Epidermal melanocyte (primary cell): Measurements from ENCODE around the gene LTBP4.

Source experiments
- DNase-seq: peaks from one replicate; pipeline ENCODE4 v3.0.0; 2011; ENCODE audit warnings: low spot score; ENCODE audit not compliant: insufficient read length

Gene LTBP4

DNA sequence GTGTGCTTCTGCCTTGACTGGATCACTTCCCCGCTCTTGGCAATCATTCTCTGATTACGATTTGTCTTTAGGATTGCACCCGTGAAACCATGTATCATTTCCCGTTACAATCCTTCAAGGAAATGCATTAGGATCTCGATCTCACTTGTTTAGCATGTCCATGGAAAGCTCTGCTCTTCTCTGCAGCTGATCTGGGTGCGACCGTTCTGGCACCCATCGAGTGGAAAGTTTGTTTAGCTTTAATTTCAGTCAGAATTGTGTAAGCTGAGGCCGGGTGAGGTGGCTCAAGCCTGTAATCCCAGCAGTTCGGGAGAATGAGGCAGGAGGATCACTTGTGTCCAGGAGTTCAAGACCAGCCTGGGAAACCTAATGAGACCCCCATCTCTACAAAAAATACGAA is 58.4 kb downstream of the LTBP4 start:
- no peak for DNase-seq

DNA sequence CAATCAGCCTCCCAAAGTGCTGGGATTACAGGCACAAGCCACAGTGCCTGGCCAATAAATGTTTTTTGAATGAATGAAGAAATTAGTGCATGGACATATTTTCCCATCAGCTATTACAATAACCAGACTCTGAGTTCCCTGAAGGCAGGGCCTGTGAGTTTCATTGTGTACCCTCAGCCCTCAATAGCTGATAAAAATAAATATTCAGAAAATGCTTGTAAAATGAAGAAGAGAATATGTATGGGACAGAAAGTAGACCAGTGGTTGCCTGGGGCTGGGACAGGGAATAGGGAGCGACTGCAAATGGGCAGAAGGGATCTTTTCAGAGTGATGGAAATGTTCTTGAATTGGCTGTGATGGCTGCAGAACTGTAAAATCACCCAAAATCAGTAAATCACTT is 60.4 kb downstream of the LTBP4 start:
- DNase-seq: no peak

DNA sequence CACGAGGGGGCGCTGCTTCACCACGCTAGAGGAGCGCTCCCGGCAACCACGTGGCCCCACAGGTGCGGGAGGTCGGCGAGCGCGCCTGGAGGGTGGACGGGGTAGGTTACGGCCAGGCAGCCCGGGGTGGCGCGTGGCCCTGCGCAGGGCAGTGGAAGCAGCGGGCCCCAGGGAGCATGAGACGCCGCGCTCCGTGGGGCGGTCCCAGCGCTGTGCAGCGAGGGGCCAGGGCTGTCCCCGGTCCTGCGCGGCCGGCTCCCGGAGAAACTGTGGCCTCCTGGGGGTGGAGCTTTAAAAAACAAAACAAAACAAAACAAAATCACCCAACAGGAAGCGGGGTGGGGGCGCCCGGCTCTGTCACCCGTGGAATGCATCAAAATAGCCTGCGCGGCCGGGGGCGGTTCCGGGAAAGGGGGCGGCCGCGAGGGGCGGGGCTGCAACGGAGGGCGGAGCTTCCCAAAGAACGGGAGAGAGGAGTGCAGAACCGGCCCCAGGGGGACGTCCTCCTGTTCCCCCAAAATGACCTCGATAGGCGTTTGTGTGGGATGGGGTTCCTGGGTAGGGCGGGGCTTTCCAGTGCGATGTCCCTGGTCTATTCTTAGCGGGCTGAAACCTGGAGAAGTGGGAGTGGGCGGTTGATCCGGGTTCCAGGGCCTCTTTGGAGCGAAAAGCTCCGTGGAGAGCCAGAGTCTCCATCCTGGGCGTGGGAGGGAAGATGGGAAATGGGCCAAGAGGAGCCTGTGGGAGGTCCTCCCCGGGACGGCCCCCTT is 61.9 kb downstream of the LTBP4 start:
- peak; percentile 87 for DNase-seq

DNA sequence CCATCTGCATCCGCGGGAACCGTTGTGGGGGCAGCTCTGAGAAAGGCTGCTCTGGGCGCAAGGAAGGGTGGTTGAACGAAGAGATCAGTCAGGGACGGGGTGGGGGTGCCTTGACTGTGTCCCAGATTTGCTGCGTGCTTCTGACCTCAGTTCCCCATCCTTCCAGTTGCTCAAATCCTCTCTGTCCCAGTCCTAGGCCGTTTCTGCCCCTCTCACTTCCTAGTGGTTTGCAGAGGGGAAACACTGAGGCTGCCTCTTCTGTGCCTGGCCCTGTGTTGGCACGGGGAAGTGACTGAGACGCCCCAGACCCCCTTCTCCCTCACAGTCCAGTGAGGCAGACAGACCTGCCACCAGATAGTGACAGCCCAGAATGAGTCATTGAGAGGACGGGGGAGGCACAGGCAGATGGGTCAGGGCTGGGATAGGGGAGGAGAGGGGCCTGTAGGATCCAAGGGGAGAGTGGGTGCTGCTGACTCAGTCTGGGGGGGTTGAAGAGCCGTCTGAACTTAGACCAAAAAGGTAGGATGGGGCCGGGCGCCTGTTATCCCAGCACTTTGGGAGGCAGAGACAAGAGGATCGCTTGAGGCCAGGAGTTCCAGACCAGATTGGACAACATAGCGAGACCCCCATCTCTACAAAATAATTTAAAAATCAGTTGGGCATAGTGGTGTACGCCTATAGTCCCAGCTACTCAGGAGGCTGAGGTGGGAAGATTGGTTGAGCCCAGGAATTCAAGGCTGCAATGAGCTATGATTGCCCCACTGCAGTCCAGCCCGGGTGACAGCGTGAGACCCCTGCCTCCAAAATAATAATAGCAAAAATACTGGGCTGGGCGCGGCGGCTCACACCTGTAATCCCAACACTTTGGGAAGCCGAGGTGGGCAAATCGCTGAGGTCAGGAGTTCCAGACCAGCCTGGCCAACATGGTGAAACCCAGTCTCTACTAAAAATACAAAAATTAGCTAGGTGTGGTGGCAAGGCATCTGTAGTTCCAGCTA is 62.8 kb downstream of the LTBP4 start:
- no peak for DNase-seq

DNA sequence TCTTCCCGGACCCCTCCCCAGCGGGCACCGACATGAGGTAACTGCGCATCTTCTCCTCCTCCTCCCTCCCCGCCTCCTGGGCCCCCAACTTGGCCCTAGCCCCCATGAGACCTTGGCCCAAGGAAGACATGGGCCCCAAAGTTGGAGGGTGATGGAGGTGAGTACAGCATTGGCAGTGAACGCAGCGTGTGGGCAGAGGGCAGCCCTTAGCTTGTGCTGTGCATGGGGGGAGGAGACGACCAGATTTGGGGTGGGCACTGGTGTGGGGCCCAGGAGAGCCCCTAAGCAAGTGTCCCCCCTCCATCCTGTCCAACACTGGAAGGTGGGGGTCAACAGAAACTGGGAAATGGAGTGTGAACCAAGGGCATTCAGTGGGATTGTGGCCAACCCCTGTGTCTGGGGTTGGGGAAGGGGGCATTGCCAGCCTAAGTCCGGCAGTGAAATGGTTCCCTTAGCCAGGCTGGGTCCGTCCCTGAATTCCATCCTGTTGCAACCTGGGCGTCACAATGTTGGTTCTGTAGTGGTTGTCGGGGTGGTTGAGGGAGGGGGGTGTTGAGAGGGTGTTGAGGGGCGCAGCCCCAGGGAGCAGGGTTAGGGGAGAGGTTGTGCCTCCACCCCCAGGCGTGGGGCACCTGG is 65.8 kb downstream of the LTBP4 start:
- DNase-seq: no peak

DNA sequence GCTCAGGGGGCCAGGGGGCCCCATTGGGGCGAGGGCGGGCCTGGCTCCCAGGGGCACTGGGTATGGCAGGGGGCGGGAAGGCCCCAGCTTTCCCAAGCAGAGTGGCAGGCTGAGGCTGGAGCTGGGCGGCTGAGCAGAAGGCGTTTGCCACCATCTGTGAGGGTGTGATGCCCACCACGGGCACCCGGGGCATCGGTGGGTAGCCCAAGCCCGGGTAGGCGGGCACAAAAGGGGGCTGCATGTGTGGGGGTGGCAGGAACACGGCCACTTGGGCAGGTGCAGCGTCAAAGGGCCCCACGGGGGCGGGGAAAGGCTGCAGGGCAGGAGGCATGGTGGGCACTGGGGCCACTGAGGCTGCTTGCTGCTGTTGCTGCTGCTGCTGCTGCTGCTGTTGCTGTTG is 66.4 kb downstream of the LTBP4 start:
- DNase-seq: no peak

DNA sequence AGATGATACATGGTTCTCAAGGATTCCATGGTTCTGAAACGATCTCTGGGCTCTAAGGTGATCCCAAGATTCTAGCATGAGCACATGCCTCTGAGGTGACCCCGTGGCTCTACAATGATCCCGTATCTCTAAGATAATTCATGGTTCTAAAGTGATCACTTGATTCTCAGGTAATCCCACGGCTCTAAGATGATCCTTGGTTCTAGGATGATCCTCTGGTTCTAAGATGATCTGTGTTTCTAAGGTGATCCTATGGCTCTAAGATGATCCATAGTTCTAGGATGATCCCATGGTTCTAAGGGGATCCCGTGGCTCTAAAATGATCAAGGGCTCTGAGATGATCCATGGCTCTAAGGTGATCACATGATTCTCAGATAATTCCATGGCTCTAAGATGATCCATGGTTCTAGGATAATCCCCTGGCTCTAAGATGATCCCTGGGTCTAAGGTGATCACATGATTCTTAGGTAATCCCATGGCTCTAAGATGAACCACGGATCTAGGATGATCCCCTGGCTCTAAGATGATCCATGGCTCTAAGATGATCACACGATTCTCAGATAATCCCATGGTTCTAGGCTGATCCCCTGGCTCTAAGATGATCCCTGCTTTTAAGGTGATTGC is 67.9 kb downstream of the LTBP4 start:
- no peak for DNase-seq

DNA sequence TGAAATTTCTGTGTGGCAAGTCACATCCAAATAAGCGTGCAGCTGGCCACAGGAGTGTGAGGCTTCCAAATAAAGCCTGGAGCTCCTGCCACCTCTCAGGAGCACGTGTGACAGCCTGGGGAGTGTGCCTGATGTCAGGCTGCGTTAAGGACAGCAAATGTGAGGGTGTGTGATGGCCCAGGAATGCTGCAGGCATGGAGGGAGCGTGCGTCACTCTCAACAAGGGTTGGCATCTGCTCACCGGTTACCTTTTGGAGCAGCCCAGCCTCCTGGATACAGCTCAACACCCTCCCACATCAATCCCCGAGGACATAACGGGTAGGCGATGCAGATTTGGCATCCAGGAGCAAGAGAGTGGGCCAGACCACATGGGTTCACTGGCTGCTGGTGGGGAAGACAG is 70.2 kb downstream of the LTBP4 start:
- DNase-seq: peak; percentile 3

DNA sequence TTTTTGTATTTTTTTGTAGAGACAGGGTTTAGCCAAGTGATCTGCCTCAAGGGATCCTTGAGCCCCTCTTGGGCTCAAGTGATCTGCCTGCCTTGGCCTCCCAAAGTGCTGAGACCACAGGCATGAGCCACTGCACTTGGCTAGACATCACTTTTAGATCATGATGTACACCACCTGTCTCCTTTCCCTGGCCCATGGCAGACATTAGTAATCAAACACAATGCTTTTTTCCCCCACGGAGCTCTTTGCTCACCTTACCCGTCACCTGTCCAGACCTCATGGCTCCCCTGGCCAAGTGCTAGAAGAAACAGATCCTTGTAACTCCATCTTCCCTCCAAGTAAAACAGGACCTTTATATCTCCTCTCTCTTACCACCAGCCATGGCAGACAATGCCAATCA is 70.9 kb downstream of the LTBP4 start:
- DNase-seq: peak; percentile 8

DNA sequence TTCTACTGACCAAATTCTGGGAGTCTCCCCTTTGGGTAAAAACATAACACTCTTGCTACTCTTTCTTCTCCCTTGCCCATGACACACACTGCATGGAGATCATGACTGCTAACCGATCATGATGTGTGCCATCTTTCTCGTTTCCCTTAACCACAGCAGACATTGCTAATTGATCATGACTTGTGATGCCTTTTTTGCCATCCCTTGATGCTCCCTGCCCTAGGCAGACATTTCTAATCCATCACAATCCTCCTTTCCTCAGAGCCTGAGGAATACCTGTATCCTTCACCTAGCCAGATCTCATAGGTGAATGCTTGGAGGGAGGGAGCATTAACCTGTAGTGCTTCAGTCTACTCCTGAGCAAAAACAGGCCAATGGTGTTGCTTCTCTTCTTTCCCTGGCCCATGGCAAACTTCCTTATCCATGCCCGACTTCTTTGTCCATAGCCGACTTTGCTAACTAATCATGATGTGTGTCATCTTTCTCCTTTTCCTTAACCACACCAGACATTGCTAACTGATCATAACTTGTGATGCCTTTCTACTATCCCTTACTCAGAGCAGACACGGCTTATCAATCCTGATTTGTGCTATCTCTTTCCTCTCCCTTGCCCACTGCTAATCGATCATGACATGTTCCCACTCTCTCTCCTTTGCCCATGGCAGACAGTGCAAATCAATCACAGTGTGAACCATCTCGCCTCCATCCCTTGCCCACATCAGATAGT is 71.6 kb downstream of the LTBP4 start:
- peak; percentile 5 for DNase-seq

DNA sequence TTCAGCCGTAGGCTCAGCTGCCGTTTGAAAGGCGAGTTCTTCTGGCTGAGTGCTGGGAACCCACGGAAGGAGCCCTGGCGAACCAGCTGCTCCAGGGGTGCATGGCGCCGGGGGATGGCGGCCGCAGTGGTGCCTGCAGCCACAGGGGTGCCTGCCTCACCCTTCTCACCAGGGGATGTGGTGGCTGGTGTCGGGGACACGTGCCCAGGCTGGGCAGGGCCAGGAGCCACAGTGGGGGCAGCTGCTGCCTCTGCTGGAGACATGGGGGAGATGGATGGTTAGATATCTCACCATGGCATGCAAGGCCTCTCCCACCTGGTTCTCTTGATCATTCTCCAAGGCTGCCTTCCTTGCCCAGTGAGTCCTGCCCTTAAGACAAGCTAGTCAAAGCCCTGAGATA is 72.2 kb downstream of the LTBP4 start:
- no peak for DNase-seq

DNA sequence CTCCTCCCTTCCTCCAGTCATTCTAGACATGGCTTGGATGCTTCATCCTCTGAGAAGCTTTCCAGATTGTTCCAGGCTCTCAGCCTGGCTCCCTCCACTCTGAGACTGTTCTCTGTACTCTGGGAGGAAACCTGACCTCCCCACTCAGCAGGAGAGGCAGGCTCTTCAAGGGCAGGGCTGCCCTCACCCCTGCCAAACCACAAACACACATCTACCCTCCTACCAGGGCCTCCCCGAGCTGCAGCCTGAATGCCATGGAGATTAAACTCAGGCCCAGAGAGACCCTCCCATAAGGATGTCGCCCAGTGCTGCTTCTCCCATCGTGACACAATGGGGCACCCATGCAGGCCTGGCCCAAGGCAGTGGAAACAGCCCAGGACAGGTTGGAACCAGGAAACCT is 73.1 kb downstream of the LTBP4 start:
- DNase-seq: no peak

DNA sequence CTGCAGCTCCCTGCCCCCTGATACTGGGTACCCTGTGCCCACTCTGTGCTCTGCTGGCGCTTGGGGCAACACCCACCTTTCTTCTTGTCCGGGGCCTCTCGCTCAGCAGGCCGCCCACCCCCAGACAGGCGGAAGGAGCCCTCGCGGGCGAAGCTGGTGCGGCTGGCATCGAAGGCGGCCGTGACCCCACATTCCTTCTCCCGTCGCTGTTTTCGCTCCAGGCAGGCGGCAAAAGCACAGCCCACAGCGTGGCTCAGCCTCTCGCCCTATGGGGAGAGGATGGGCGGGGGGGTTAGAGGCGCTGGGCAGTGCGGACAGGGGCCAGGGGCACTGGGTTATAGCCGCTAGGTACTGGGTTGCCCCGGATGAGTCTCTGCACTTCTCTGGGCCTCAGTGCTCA is 76.0 kb downstream of the LTBP4 start:
- DNase-seq: no peak
